ENCODE measurements around the gene DMTF1. TPM values are rescaled to one million over a fixed set of nuclear protein-coding genes. Genes with fewer than 3 reads are reported as not detected.
A peak's percentile ranks its signal among the peaks of the same experiment; 100 is the strongest.
"Not testable (repeated sequence)": the region's sequence is repeated elsewhere in the genome, so short reads cannot be mapped to it uniquely, and the experiment has no call there.

Gene DMTF1
- total and polyA plus RNA-seq, 8 donors, result 66.7 to 321 (median 261) TPM

GRCh38 chr7:87199700-87200450 is 47.6 kb downstream of the DMTF1 start:
- ATAC-seq (peak; percentile 49), DNase-seq (no peak)
- no peak overlapping the region for H3K4me3 ChIP-seq
- peaks cover 0 to 16% of the 10 kb centered on the region in 2 donors for H3K4me1 ChIP-seq
- H3K9me3 ChIP-seq, result peaks cover 0 to 9% of the 10 kb centered on the region in 2 donors
- intact Hi-C loops (cut with DNase I), result no loop called here
- peaks cover 0 to 55% of the 10 kb centered on the region in 2 donors for H3K36me3 ChIP-seq
- H3K27ac ChIP-seq, result peak overlapping the region; percentile 49 to 63
- TF ChIP-seq CTCF (IDR thresholded peaks at IDR 0.05), result no peak
- no peaks in the 10 kb centered on the region for H3K27me3 ChIP-seq

GRCh38 chr7:87202208-87202607 is 50.0 kb downstream of the DMTF1 start:
- peak overlapping the region in 1 of 2 donors; percentile 20 for H3K27ac ChIP-seq
- DNase-seq (no peak), ATAC-seq (no peak)
- no peaks in the 10 kb centered on the region for H3K27me3 ChIP-seq
- no peak for TF ChIP-seq CTCF (IDR thresholded peaks at IDR 0.05)
- H3K9me3 ChIP-seq, result peaks cover 0 to 27% of the 10 kb centered on the region in 2 donors
- H3K4me3 ChIP-seq, result no peak overlapping the region
- intact Hi-C loops (cut with DNase I), result no loop called here
- peaks cover 0 to 49% of the 10 kb centered on the region in 2 donors for H3K36me3 ChIP-seq
- peaks cover 0 to 16% of the 10 kb centered on the region in 2 donors for H3K4me1 ChIP-seq

GRCh38 chr7:87202705-87203104 is 50.5 kb downstream of the DMTF1 start:
- intact Hi-C loops (cut with DNase I), result no loop called here
- H3K27ac ChIP-seq, result peak overlapping the region in 1 of 2 donors; percentile 20
- TF ChIP-seq CTCF (IDR thresholded peaks at IDR 0.05), result no peak
- H3K36me3 ChIP-seq, result peaks cover 0 to 44% of the 10 kb centered on the region in 2 donors
- peaks cover 0 to 16% of the 10 kb centered on the region in 2 donors for H3K4me1 ChIP-seq
- no peak for ATAC-seq
- H3K4me3 ChIP-seq, result no peak overlapping the region
- no peak for DNase-seq
- H3K9me3 ChIP-seq, result peaks cover 0 to 27% of the 10 kb centered on the region in 2 donors
- H3K27me3 ChIP-seq, result no peaks in the 10 kb centered on the region

GRCh38 chr7:87203929-87204328 is 51.7 kb downstream of the DMTF1 start:
- Histone ChIP-seq H3K36me3 (peaks cover 0 to 35% of the 10 kb centered on the region in 2 donors), H3K4me1 (peaks cover 0 to 16% of the 10 kb centered on the region in 2 donors), H3K9me3 (peaks cover 0 to 27% of the 10 kb centered on the region in 2 donors)
- H3K27me3 ChIP-seq; intact Hi-C loops (cut with DNase I); ATAC-seq; DNase-seq; H3K27ac ChIP-seq; H3K4me3 ChIP-seq: not testable (repeated sequence)

GRCh38 chr7:87204933-87205332 is 52.7 kb downstream of the DMTF1 start:
- DNase-seq (no peak), ATAC-seq (no peak)
- TF ChIP-seq CTCF (IDR thresholded peaks at IDR 0.05), result no peak
- H3K36me3 ChIP-seq, result peaks cover 0 to 33% of the 10 kb centered on the region in 2 donors
- peaks cover 0 to 27% of the 10 kb centered on the region in 2 donors for H3K9me3 ChIP-seq
- H3K4me3 ChIP-seq, result no peak overlapping the region
- intact Hi-C loops (cut with DNase I), result no loop called here
- H3K4me1 ChIP-seq, result peaks cover 0 to 15% of the 10 kb centered on the region in 2 donors
- H3K27me3 ChIP-seq, result no peaks in the 10 kb centered on the region
- no peak overlapping the region for H3K27ac ChIP-seq

GRCh38 chr7:87205701-87206100 is 53.4 kb downstream of the DMTF1 start:
- intact Hi-C loops (cut with DNase I); ATAC-seq; H3K27me3 ChIP-seq; DNase-seq; H3K27ac ChIP-seq; H3K4me3 ChIP-seq: not testable (repeated sequence)
- Histone ChIP-seq H3K9me3 (peaks cover 0 to 27% of the 10 kb centered on the region in 2 donors), H3K36me3 (peaks cover 0 to 26% of the 10 kb centered on the region in 2 donors), H3K4me1 (peaks cover 0 to 10% of the 10 kb centered on the region in 2 donors)
